A673 (cell line): Measurements from ENCODE around the gene CCER1. TPM values are rescaled to one million over a fixed set of nuclear protein-coding genes. Genes with fewer than 3 reads are reported as not detected.

Source experiments
- BruUV-seq: library from RNA; stranded (reverse); fragments of 400-500 nt; replicated peaks from 2 replicates; lab custom pipeline; 2021; lab: Mats Ljungman, UMichigan
- CTCF ChIA-PET: fragments of 300-600 bp; sonication (Branson Sonifier 250); formaldehyde crosslinking; loops from one replicate; lab custom pipeline; 2022; ENCODE audit warnings: antibody characterized with exemption; lab: Charles Lee
- POLR2A ChIA-PET: fragments of 300-600 bp; sonication (Branson Sonifier 250); formaldehyde crosslinking; loops from one replicate; lab custom pipeline; 2022; ENCODE audit warnings: antibody characterized with exemption; ENCODE audit not compliant: low non-redundant PET; lab: Charles Lee
- DNase-seq: peaks from one replicate; pipeline ENCODE4 v3.0.0-alpha.2; 2015; ENCODE audit warnings: low spot score
- H3K27ac ChIP-seq: fragments of 200-600 bp; sonication (generic); 2 replicates; pipeline ENCODE4 v1.5.1; 2016; ENCODE audit warnings: mixed run types, low read depth, mild to moderate bottlenecking, mixed read lengths, antibody characterized with exemption, low read length; ENCODE audit not compliant: poor library complexity, severe bottlenecking
- H3K27me3 ChIP-seq: fragments of 200-600 bp; sonication (generic); replicated peaks from 2 replicates; pipeline ENCODE4 v1.6.1; 2017; ENCODE audit warnings: mixed run types, low read depth, mild to moderate bottlenecking, mixed read lengths, antibody characterized with exemption, low read length; ENCODE audit not compliant: insufficient read depth, poor library complexity
- H3K36me3 ChIP-seq: fragments of 200-600 bp; sonication (generic); 2 replicates; pipeline ENCODE4 v1.6.1; 2016; ENCODE audit warnings: mixed run types, mild to moderate bottlenecking, mixed read lengths, antibody characterized with exemption, low read length; ENCODE audit not compliant: insufficient read depth, poor library complexity, severe bottlenecking
- H3K4me1 ChIP-seq: fragments of 200-600 bp; sonication (generic); 2 replicates; pipeline ENCODE4 v1.6.1; 2017; ENCODE audit warnings: mixed run types, mild to moderate bottlenecking, mixed read lengths, antibody characterized with exemption, low read length; ENCODE audit not compliant: insufficient read depth, poor library complexity, severe bottlenecking
- H3K4me3 ChIP-seq: fragments of 200-600 bp; sonication (generic); 2 replicates; pipeline ENCODE4 v1.5.1; 2016; ENCODE audit warnings: low read depth, mixed run types, mild to moderate bottlenecking, mixed read lengths, low read length; ENCODE audit not compliant: poor library complexity, severe bottlenecking
- H3K9me3 ChIP-seq: fragments of 200-600 bp; sonication (generic); 2 replicates; pipeline ENCODE4 v1.6.1; 2016; ENCODE audit warnings: mixed run types, low read depth, mild to moderate bottlenecking, mixed read lengths, antibody characterized with exemption, low read length; ENCODE audit not compliant: poor library complexity, severe bottlenecking
- CTCF ChIP-seq: fragments of 300-800, 200-600 bp; sonication (generic); conservative IDR thresholded peaks from 2 replicates; pipeline ENCODE4 v1.5.1; 2017; ENCODE audit warnings: low read depth, mild to moderate bottlenecking, antibody characterized with exemption, low read length, moderate library complexity, mixed read lengths
- EZH2 ChIP-seq: fragments of 200-600 bp; sonication (generic); IDR thresholded peaks from 2 replicates; pipeline ENCODE4 v1.6.1; 2017; ENCODE audit warnings: borderline replicate concordance, low read depth, mild to moderate bottlenecking, mixed read lengths, antibody characterized with exemption, low read length; ENCODE audit not compliant: poor library complexity, severe bottlenecking
- intact Hi-C: fragments of 100-400 bp; cut with micrococcal nuclease; formaldehyde crosslinking; loops from one replicate; pipeline ENCODE4 v1.10.0; 2022; ENCODE audit not compliant: unreplicated experiment
- total RNA-seq: library from RNA; stranded (reverse); gene quantifications from 2 replicates; pipeline ENCODE4 v1.2.3, GENCODE V29; 2021

Gene CCER1
- total RNA-seq, 1 experiment from 2014 or later: not detected

- ChIA-PET POLR2A (no interaction called here), CTCF (no interaction called here)
- no peaks in the 10 kb centered on the region for H3K27me3 ChIP-seq
- no peak overlapping the region for H3K4me3 ChIP-seq
- H3K27ac ChIP-seq: no peak overlapping the region
- BruUV-seq: no TSS peak
- H3K9me3 ChIP-seq: no peaks in the 10 kb centered on the region
- TF ChIP-seq EZH2: no peak
- no peak for TF ChIP-seq CTCF
- DNase-seq: no peak
- H3K36me3 ChIP-seq: no peaks in the 10 kb centered on the region
- intact Hi-C loops: no loop called here
- H3K4me1 ChIP-seq: no peaks in the 10 kb centered on the region
Measured at GRCh38 chr12:90972226-90972625, 17.2 kb upstream of the CCER1 start.

DNA sequence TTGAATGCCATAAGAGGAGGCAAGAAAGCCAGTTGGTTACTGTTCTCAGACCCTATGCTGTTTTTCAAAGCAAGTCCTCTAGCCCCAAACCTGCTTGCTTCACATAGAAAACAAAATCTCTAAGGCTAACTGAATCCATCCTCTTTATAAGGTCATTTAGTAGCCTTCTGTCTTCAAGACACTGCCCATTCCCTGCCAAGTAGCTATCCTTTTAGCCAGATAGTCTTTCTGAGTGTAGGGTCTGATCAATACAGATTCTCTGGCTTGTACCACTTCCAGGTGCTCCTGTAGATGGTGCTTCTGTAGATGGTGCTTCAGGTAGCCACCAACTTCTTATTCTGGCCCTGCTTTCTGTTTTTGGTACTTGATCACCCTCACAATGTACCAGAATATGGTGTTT is 15.9 kb upstream of the CCER1 start:
- Histone ChIP-seq H3K4me3 (no peak overlapping the region), H3K27ac (no peak overlapping the region), H3K36me3 (no peaks in the 10 kb centered on the region), H3K27me3 (no peaks in the 10 kb centered on the region), H3K9me3 (no peaks in the 10 kb centered on the region), H3K4me1 (no peaks in the 10 kb centered on the region)
- no TSS peak for BruUV-seq
- intact Hi-C loops: no loop called here
- POLR2A ChIA-PET: no interaction called here
- CTCF ChIA-PET: no interaction called here
- DNase-seq: no peak
- TF ChIP-seq CTCF (no peak), EZH2 (no peak)

- no peaks in the 10 kb centered on the region for H3K4me1 ChIP-seq
- ChIA-PET POLR2A (no interaction called here), CTCF (no interaction called here)
- intact Hi-C loops: no loop called here
- no peaks in the 10 kb centered on the region for H3K27me3 ChIP-seq
- TF ChIP-seq CTCF (no peak), EZH2 (no peak)
- no peaks in the 10 kb centered on the region for H3K36me3 ChIP-seq
- no peak for DNase-seq
- no peak overlapping the region for H3K4me3 ChIP-seq
- BruUV-seq: no TSS peak
- no peak overlapping the region for H3K27ac ChIP-seq
- H3K9me3 ChIP-seq: no peaks in the 10 kb centered on the region
Measured at GRCh38 chr12:90970471-90970870, 15.5 kb upstream of the CCER1 start.
